HG03457 (cell line): ENCODE measurements around the gene SEMA3B.

Experiments
- ATAC-seq: cut with Tn5 transposase; IDR thresholded peaks from one replicate; pipeline ENCODE4 v1.9.1; 2021; ENCODE audit warnings: moderate number of reproducible peaks; ENCODE audit not compliant: unreplicated experiment

SEMA3B gene

DNA sequence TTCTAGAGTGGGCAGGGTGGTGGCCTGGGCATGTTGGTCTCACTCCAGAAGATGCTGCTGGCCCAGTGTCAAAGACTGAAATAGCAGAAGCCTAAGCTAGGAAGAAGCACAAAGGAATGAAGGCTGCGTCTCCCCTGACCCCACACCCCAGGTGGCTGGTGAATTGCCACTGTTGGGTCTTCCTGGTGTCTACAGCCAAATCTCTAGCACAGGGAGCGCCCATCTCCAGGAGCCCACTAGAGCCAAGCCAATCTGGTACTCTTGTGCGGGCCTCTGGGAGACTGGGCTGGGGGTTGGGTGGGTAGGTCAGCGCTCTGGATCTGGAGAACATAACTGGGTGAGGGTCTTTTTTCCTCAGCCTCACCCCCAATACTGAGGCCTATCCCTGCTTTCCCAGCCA is 58.2 kb downstream of the SEMA3B start:
- no peak for ATAC-seq
